SK-N-SH (cell line): ENCODE measurements around the gene IFI27L1.

Experiments
- EP300 ChIP-seq, 2 experiments: IDR thresholded peaks; 2 replicates each; pipeline versions ENCODE4 v1.4.0 to v1.6.1; 2012; ENCODE audit warnings: borderline replicate concordance in 1 of 2, low read depth in 1 of 2, low read length in 1 of 2
- EZH2phosphoT487 ChIP-seq: fragments of 200-600 bp; sonication (generic); IDR thresholded peaks from 2 replicates; pipeline ENCODE4 v1.6.1; 2017; ENCODE audit warnings: low read depth, mixed run types, mild to moderate bottlenecking, antibody characterized with exemption, moderate library complexity, borderline replicate concordance
- FOXM1 ChIP-seq: IDR thresholded peaks from 2 replicates; pipeline ENCODE4 v1.4.0; 2012; ENCODE audit warnings: low read depth, mild to moderate bottlenecking
- JUND ChIP-seq: IDR thresholded peaks from 2 replicates; pipeline ENCODE4 v1.4.0; 2012
- TF ChIP-seq, protein P1 (sequence below): IDR thresholded peaks from 2 replicates; pipeline ENCODE4 v1.4.0; 2012; ENCODE audit warnings: low read depth
- TF ChIP-seq, protein P2 (sequence below): fragments of 200-600 bp; sonication (generic); IDR thresholded peaks from 2 replicates; pipeline ENCODE4 v1.6.1; 2017; ENCODE audit warnings: antibody characterized with exemption, mild to moderate bottlenecking, moderate library complexity
- TF ChIP-seq, protein P3 (sequence below): IDR thresholded peaks from 2 replicates; pipeline ENCODE4 v1.4.0; 2012; ENCODE audit warnings: low read depth, borderline replicate concordance

DNA sequence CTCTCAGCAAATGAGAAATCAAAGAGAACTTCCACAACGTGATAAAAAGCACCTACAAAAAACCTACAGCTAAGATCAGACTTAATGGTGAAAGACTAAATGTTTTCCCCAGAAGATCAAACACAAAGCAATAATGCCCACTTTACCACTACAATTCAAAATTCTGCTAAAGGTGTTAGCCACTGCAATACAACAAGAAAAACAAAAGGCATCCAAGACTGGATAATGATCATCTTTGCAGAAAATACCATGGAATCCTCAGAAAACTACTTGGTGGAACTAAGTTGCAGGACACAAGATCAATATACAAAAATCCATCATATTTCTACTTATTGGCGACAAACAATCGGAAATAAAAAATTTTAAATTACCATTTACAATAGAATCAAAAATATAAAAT is 6.6 kb upstream of the IFI27L1 start:
- TF ChIP-seq, protein P1, sequence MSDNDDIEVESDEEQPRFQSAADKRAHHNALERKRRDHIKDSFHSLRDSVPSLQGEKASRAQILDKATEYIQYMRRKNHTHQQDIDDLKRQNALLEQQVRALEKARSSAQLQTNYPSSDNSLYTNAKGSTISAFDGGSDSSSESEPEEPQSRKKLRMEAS, result no peak
- TF ChIP-seq FOXM1, result no peak
- TF ChIP-seq EP300 (IDR thresholded peaks at IDR 0.05; ENCODE audit: borderline replicate concordance in 1 of 2, low read depth in 1 of 2, low read length in 1 of 2), result no peak
- TF ChIP-seq, protein P2, sequence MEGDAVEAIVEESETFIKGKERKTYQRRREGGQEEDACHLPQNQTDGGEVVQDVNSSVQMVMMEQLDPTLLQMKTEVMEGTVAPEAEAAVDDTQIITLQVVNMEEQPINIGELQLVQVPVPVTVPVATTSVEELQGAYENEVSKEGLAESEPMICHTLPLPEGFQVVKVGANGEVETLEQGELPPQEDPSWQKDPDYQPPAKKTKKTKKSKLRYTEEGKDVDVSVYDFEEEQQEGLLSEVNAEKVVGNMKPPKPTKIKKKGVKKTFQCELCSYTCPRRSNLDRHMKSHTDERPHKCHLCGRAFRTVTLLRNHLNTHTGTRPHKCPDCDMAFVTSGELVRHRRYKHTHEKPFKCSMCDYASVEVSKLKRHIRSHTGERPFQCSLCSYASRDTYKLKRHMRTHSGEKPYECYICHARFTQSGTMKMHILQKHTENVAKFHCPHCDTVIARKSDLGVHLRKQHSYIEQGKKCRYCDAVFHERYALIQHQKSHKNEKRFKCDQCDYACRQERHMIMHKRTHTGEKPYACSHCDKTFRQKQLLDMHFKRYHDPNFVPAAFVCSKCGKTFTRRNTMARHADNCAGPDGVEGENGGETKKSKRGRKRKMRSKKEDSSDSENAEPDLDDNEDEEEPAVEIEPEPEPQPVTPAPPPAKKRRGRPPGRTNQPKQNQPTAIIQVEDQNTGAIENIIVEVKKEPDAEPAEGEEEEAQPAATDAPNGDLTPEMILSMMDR, result no peak
- TF ChIP-seq, protein P3, sequence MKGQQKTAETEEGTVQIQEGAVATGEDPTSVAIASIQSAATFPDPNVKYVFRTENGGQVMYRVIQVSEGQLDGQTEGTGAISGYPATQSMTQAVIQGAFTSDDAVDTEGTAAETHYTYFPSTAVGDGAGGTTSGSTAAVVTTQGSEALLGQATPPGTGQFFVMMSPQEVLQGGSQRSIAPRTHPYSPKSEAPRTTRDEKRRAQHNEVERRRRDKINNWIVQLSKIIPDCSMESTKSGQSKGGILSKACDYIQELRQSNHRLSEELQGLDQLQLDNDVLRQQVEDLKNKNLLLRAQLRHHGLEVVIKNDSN, result no peak
- no peak for TF ChIP-seq JUND
- TF ChIP-seq EZH2phosphoT487, result no peak
